ENCODE results near the gene TBXAS1. TPM values are rescaled to one million over a fixed set of nuclear protein-coding genes. Genes with fewer than 3 reads are reported as not detected.

Gene TBXAS1
- total RNA-seq, 1 donor from 2014 or later, result 3.8 TPM

DNA sequence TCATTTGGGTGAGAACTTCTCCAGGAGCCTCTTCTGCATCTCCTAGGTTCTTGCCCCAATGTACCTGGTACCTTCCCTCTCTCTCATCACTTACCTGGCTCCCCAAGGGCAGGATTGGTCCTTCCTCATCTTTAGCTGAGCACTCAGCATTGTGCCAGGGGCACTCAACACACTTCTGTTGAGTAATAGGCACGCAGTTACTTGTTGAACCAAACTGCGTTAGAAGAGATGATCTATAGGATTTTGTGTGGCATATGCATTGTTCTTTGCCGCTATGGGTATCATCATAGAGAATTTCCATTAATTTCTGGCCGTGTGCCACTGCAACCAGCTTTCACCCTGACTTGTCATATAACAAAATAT, 16.4 kb downstream of the TBXAS1 start:
- no peak for DNase-seq (ENCODE audit: low spot score in 2 of 2)
- H3K4me1 ChIP-seq, result no peaks in the 10 kb centered on the region
- intact Hi-C loops (cut with DNase I), result no loop called here
- H3K4me3 ChIP-seq, result no peak overlapping the region
- no peaks in the 10 kb centered on the region for H3K36me3 ChIP-seq
- H3K27me3 ChIP-seq, result no peaks in the 10 kb centered on the region
- H3K27ac ChIP-seq, result no peak overlapping the region
- TF ChIP-seq, protein P1, sequence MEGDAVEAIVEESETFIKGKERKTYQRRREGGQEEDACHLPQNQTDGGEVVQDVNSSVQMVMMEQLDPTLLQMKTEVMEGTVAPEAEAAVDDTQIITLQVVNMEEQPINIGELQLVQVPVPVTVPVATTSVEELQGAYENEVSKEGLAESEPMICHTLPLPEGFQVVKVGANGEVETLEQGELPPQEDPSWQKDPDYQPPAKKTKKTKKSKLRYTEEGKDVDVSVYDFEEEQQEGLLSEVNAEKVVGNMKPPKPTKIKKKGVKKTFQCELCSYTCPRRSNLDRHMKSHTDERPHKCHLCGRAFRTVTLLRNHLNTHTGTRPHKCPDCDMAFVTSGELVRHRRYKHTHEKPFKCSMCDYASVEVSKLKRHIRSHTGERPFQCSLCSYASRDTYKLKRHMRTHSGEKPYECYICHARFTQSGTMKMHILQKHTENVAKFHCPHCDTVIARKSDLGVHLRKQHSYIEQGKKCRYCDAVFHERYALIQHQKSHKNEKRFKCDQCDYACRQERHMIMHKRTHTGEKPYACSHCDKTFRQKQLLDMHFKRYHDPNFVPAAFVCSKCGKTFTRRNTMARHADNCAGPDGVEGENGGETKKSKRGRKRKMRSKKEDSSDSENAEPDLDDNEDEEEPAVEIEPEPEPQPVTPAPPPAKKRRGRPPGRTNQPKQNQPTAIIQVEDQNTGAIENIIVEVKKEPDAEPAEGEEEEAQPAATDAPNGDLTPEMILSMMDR (IDR thresholded peaks at IDR 0.05), result no peak
- peaks cover 0 to 4% of the 10 kb centered on the region in 2 donors for H3K9me3 ChIP-seq

DNA sequence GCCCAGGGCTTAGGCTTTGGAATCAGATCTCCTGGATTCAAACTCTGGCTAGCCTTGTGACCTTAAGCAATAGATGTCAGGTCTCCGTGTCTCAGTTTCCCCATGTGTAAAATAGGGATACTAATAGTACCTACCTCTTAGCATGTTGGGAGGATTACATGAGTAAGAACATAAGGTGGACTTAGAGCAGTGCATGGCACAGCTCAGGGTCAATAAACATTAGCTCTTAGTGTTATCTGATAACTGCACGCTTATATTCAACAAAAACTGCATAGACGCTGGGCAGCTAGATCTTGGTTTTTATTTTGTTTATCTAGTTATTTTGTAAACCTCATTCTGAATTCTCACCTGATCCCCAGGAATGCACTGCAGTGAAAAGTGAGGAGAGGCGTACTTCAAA, 17.2 kb downstream of the TBXAS1 start:
- H3K27me3 ChIP-seq, result no peaks in the 10 kb centered on the region
- H3K9me3 ChIP-seq, result peaks cover 0 to 4% of the 10 kb centered on the region in 2 donors
- H3K36me3 ChIP-seq, result no peaks in the 10 kb centered on the region
- H3K27ac ChIP-seq, result no peak overlapping the region
- intact Hi-C loops (cut with DNase I), result no loop called here
- H3K4me1 ChIP-seq, result no peaks in the 10 kb centered on the region
- TF ChIP-seq, protein P1 (IDR thresholded peaks at IDR 0.05), result no peak
- H3K4me3 ChIP-seq, result no peak overlapping the region
- no peak for DNase-seq (ENCODE audit: low spot score in 2 of 2)

DNA sequence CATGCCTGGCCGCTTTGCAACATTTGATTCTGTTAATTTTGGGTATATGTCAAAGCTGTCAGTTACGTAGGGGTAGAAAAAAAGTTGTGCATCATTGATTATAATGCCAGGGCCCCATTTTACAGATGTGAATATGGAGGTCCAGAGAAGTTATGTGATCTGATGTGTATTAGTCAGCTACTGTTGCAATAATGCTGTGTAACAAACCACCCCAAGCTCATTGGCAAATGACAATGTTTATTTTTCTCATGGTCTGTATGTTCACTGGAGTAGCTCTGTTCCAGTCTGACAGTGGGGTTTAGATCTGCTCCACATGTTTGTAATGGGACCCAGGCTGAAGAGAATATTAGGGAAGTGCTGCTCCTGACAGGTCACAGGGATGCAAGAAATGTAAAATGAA, 19.2 kb downstream of the TBXAS1 start:
- Histone ChIP-seq H3K4me3 (no peak overlapping the region), H3K36me3 (no peaks in the 10 kb centered on the region), H3K9me3 (peaks cover 0 to 4% of the 10 kb centered on the region in 2 donors), H3K4me1 (no peaks in the 10 kb centered on the region), H3K27me3 (no peaks in the 10 kb centered on the region), H3K27ac (no peak overlapping the region)
- intact Hi-C loops (cut with DNase I), result no loop called here
- DNase-seq (ENCODE audit: low spot score in 2 of 2), result no peak
- TF ChIP-seq, protein P1 (IDR thresholded peaks at IDR 0.05), result no peak

DNA sequence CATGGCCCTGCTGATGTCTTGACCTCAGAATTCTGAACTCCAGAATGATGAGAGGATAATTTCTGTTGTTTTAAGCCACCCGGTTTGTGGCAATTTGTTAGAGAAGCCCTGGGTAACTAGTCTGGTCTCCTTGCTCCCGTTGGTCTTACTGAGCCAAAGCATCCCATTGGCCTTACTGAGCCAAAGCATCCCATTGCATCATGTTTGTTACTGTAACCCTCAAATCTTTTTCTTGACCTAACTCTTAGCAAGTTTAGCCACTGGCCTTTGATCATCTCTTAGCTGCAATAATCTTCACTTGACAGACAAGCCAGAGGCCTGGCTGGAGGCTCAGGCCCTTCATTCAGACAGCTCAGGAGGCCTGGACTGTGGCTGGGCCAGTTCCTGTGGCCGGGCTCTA, 21.8 kb downstream of the TBXAS1 start:
- H3K9me3 ChIP-seq, result peaks cover 0 to 4% of the 10 kb centered on the region in 2 donors
- H3K36me3 ChIP-seq, result no peaks in the 10 kb centered on the region
- TF ChIP-seq, protein P1 (IDR thresholded peaks at IDR 0.05), result no peak
- no peak overlapping the region for H3K27ac ChIP-seq
- H3K4me3 ChIP-seq, result no peak overlapping the region
- intact Hi-C loops (cut with DNase I), result no loop called here
- H3K27me3 ChIP-seq, result no peaks in the 10 kb centered on the region
- H3K4me1 ChIP-seq, result no peaks in the 10 kb centered on the region
- DNase-seq (ENCODE audit: low spot score in 2 of 2), result no peak

DNA sequence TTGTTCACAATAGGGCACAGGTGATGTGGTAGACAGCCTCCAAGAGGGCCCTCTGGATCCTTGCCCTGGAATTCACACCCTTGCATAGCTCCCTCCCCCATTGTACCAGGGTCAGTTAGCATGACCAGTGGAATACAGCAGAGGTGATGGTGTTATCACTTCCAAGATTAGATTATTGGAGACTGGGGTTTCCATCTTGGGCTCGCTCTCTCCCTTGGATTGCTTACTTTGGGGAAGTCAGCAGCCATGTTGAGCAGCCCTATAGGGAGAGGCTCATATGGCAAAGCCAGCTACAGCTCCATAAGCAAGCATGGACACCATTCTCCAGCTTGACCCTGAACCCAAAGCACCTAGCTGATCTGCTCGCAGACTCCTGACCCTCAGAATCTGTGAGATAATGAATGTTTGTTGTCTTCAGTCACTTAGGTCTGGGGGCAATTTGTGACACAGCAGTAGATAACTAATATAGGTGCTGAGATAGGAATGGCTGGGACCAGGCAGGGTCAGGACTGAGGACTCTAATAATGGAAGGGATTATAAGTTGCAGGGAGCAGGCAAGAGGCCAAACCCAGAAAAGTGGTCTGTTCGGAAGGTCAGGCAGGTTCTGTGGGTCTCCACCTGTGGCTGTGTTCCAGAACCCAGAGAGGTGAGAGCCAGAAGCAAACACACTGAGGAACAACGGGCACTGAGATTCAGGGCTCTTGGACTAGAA, 22.9 kb downstream of the TBXAS1 start:
- Histone ChIP-seq H3K36me3 (no peaks in the 10 kb centered on the region), H3K4me3 (no peak overlapping the region), H3K27me3 (no peaks in the 10 kb centered on the region), H3K27ac (no peak overlapping the region), H3K9me3 (peaks cover 0 to 4% of the 10 kb centered on the region in 2 donors), H3K4me1 (no peaks in the 10 kb centered on the region)
- intact Hi-C loops (cut with DNase I), result no loop called here
- TF ChIP-seq, protein P1 (IDR thresholded peaks at IDR 0.05), result no peak
- no peak for DNase-seq (ENCODE audit: low spot score in 2 of 2)

DNA sequence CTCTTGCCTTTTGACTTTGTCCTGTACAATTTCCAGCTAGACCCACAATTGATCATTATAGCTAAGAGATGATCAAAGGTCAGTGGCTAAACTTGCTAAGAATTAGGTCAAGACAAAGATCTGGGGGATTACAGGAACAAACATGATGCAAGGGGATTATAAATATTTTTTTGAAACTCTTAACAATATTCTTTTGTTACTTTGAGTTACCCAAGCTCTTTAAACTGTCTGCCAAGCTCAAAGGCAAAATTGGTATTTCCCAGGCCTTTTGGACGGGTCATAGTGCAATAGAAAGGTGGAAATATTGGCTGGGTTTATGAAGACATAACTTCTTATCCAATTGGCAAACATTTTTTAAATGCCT, 23.4 kb downstream of the TBXAS1 start:
- TF ChIP-seq, protein P1 (IDR thresholded peaks at IDR 0.05), result no peak

More for the DNA sequence above, 23.4 kb downstream of the TBXAS1 start:
- peaks cover 0 to 4% of the 10 kb centered on the region in 2 donors for H3K9me3 ChIP-seq
- DNase-seq (ENCODE audit: low spot score in 2 of 2), result no peak
- no peaks in the 10 kb centered on the region for H3K36me3 ChIP-seq
- no peak overlapping the region for H3K4me3 ChIP-seq
- H3K27ac ChIP-seq, result no peak overlapping the region
- H3K27me3 ChIP-seq, result no peaks in the 10 kb centered on the region
- H3K4me1 ChIP-seq, result no peaks in the 10 kb centered on the region
- intact Hi-C loops (cut with DNase I), result no loop called here
